ENCODE measurements around the gene GNG2.

Gene GNG2

GRCh38 chr14:51914310-51914709 lies 53.9 kb downstream of the GNG2 start:
- DNase-seq (ENCODE audit: low read depth in 2 of 2): no peak
- TF ChIP-seq CTCF (IDR thresholded peaks at IDR 0.05; ENCODE audit: low read depth, low read length): no peak
- H3K4me3 ChIP-seq (replicated peaks in 1 of 2; ENCODE audit: low read depth in 2 of 2, low read length in 2 of 2): no peak overlapping the region

- TF ChIP-seq CTCF (IDR thresholded peaks at IDR 0.05; ENCODE audit: low read depth, low read length): no peak
- no peak overlapping the region for H3K4me3 ChIP-seq (replicated peaks in 1 of 2; ENCODE audit: low read depth in 2 of 2, low read length in 2 of 2)
- peak in 1 of 2 donors; percentile 9 for DNase-seq (ENCODE audit: low read depth in 2 of 2)
These were observed 56.8 kb downstream of the GNG2 start for GRCh38 chr14:51917193-51917592.

- no peak overlapping the region for H3K4me3 ChIP-seq (replicated peaks in 1 of 2; ENCODE audit: low read depth in 2 of 2, low read length in 2 of 2)
- no peak for TF ChIP-seq CTCF (IDR thresholded peaks at IDR 0.05; ENCODE audit: low read depth, low read length)
- no peak for DNase-seq (ENCODE audit: low read depth in 2 of 2)
These were observed 60.6 kb downstream of the GNG2 start for GRCh38 chr14:51921026-51921425.

- H3K4me3 ChIP-seq (replicated peaks in 1 of 2; ENCODE audit: low read depth in 2 of 2, low read length in 2 of 2): no peak overlapping the region
- TF ChIP-seq CTCF (IDR thresholded peaks at IDR 0.05; ENCODE audit: low read depth, low read length): no peak
- DNase-seq (ENCODE audit: low read depth in 2 of 2): peak; percentile 26 to 72
These were observed 62.2 kb downstream of the GNG2 start for GRCh38 chr14:51922624-51923023.

- no peak overlapping the region for H3K4me3 ChIP-seq (replicated peaks in 1 of 2; ENCODE audit: low read depth in 2 of 2, low read length in 2 of 2)
- TF ChIP-seq CTCF (IDR thresholded peaks at IDR 0.05; ENCODE audit: low read depth, low read length): no peak
- no peak for DNase-seq (ENCODE audit: low read depth in 2 of 2)
These were observed 64.2 kb downstream of the GNG2 start for GRCh38 chr14:51924600-51924999.

GRCh38 chr14:51925980-51926379 lies 65.6 kb downstream of the GNG2 start:
- TF ChIP-seq CTCF (IDR thresholded peaks at IDR 0.05; ENCODE audit: low read depth, low read length): no peak
- DNase-seq (ENCODE audit: low read depth in 2 of 2): no peak
- no peak overlapping the region for H3K4me3 ChIP-seq (replicated peaks in 1 of 2; ENCODE audit: low read depth in 2 of 2, low read length in 2 of 2)

GRCh38 chr14:51926449-51926848 lies 66.0 kb downstream of the GNG2 start:
- TF ChIP-seq CTCF (IDR thresholded peaks at IDR 0.05; ENCODE audit: low read depth, low read length): no peak
- no peak overlapping the region for H3K4me3 ChIP-seq (replicated peaks in 1 of 2; ENCODE audit: low read depth in 2 of 2, low read length in 2 of 2)
- DNase-seq (ENCODE audit: low read depth in 2 of 2): no peak

Measured in cardiac fibroblast (primary cell).